Nephron (organoid): ENCODE measurements around the gene SHD.

Experiments used
- H3K27ac Mint-ChIP-seq, 3 experiments: 2 replicates each; pipeline ENCODE4 v1.8.0; 2020; ENCODE audit warnings: mixed read lengths in 3 of 3, mild to moderate bottlenecking in 2 of 3, moderate library complexity in 1 of 3
- H3K27me3 Mint-ChIP-seq: 2 replicates; pipeline ENCODE4 v1.8.0; 2021; ENCODE audit warnings: low read depth, mild to moderate bottlenecking, moderate library complexity, mixed read lengths
- H3K36me3 Mint-ChIP-seq: 2 replicates; pipeline ENCODE4 v1.8.0; 2020; ENCODE audit warnings: low read depth, mixed read lengths
- H3K4me1 Mint-ChIP-seq: 2 replicates; pipeline ENCODE4 v1.8.0; 2020; ENCODE audit warnings: mixed read lengths
- H3K4me3 Mint-ChIP-seq, 3 experiments: 2 replicates each; pipeline ENCODE4 v1.8.0; 2020; ENCODE audit warnings: mild to moderate bottlenecking in 3 of 3, mixed read lengths in 3 of 3, moderate library complexity in 2 of 3
- H3K9me3 Mint-ChIP-seq: 2 replicates; pipeline ENCODE4 v1.8.0; 2020; ENCODE audit warnings: mixed read lengths
- CTCF ChIP-seq, 3 experiments: fragments of 200-600 bp; sonication (generic); IDR thresholded peaks; one replicate each; pipeline ENCODE4 v1.5.0; 2021; ENCODE audit warnings: antibody characterized with exemption in 3 of 3; ENCODE audit not compliant: unreplicated experiment in 3 of 3

Gene SHD

DNA sequence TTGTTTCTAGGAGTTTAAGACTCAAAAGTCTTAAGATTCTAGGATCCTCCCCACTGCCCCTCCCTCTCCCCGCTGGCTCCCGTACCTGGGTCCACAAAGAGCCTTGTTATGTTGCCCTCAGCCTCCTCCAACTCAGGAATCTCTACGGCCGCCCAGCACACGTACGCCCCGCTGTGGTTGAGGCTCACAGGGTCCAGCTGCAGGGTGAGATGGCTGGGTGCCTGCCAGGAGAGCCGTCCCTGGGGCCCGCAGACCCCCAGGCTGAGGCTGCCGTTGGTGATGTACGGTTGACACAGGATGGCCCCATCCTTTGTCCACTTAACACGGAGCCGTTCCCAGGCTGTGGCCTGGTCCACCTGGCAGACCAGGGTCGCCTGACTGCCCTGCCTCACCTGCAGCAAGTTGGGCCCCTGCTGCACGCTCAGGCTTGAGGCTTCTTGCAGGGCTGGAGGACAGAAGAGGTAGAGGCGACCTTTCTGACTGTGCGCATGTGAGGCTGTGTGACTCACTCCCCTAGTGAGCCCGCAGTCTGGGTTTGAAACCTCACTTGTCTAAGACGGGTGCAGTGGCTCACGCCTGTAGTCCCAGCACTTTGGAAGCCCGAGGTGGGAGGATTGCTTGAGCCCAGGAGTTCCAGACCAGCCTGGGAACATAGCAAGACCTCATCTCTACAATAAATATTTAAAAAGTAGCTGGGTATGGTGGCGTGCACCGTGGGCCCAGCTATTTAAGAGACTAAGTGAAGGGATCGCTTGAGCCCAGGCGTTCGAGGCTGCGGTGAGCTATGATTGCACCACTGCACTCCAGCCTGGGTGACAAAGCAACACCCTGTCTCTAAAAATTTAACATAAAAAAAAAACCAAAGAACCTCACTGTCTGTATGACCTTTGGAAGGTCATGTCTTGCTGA is 19.1 kb downstream of the SHD start:
- no peaks in the 10 kb centered on the region for H3K36me3 Mint-ChIP-seq
- H3K27me3 Mint-ChIP-seq, result peaks cover 12% of the 10 kb centered on the region
- H3K4me3 Mint-ChIP-seq, result no peak overlapping the region
- H3K27ac Mint-ChIP-seq, result no peak overlapping the region
- TF ChIP-seq CTCF (IDR thresholded peaks at IDR 0.05; ENCODE audit: unreplicated experiment in 3 of 3), result no peak
- H3K9me3 Mint-ChIP-seq, result no peaks in the 10 kb centered on the region
- H3K4me1 Mint-ChIP-seq, result peaks cover 9% of the 10 kb centered on the region

DNA sequence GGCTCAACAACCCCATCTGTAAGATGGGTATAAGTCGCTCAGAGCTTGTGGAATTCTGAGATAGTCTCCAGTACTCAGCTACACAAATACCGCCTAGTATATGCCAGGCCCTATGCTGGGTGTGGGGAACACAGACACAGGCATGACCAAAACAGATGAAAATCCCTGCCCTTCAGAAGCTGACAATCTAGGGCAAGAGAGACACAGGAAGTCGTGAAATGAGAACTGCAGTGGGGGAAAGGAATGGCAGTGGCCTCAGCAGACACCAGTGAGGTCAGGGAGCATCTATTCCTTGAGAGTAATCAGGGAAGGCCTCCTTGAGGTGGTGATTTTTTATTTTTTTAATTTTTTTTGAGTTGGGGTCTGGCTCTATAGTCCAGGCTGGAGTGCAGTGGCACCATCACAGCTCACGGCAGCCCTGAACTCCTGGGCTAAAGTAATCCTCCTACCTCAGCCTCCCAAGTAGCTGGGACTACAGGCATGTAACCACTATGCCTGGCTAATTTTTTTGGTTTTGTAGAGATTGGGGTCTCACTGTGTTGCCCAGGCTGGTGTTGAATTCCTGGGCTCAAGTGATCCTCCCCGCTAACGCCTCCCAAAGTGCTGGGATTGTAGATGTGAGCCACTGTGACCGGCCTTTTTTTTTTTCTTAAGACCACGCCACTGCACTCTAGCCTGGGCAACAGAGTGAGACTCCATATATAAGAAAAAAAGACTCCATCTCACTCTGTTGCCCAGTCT is 19.9 kb downstream of the SHD start:
- no peaks in the 10 kb centered on the region for H3K9me3 Mint-ChIP-seq
- no peak overlapping the region for H3K4me3 Mint-ChIP-seq
- no peak overlapping the region for H3K27ac Mint-ChIP-seq
- H3K4me1 Mint-ChIP-seq, result peaks cover 9% of the 10 kb centered on the region
- H3K27me3 Mint-ChIP-seq, result peaks cover 12% of the 10 kb centered on the region
- TF ChIP-seq CTCF (IDR thresholded peaks at IDR 0.05; ENCODE audit: unreplicated experiment in 3 of 3), result no peak
- no peaks in the 10 kb centered on the region for H3K36me3 Mint-ChIP-seq

GRCh38 chr19:4300589-4300988 is 21.5 kb downstream of the SHD start:
- no peak for TF ChIP-seq CTCF (IDR thresholded peaks at IDR 0.05; ENCODE audit: unreplicated experiment in 3 of 3)
- H3K4me1 Mint-ChIP-seq, result peaks cover 9% of the 10 kb centered on the region
- H3K36me3 Mint-ChIP-seq, result peaks cover under 1% of the 10 kb centered on the region
- H3K4me3 Mint-ChIP-seq, result no peak overlapping the region
- peaks cover 1% of the 10 kb centered on the region for H3K27me3 Mint-ChIP-seq
- H3K27ac Mint-ChIP-seq, result peak overlapping the region in 1 of 3 experiments; percentile 48
- no peaks in the 10 kb centered on the region for H3K9me3 Mint-ChIP-seq

DNA sequence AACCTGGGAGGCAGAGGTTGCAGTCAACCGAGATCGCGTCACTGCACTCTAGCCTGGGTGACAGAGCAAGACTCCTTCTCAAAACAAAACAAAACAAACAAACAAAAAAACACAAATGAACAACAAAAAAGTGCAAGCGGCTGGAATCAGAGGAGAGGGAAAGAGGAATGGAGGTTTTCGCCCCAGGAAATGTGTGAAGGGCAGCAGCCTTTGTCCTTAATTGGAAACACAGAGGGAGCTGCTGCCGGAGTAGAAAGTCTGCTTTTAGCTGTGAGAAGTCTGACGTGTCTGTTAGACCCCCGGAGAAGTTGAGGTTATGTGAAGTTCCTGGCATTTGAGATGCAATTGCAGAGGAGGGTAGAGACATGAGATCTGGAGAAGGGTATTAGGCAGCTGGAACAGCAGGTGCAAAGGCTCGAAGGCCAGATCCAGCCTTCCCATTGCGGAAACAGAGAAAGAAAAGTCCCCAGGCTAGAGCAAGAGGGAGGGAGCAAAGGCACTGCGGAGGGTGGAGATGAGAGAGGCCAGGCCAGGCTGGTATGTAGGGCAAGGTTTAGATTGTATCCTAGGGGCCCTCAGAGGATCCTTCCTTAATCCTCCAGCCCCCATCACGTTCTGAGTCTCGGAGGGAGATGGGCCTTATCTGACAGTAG is 22.6 kb downstream of the SHD start:
- peaks cover 1% of the 10 kb centered on the region for H3K27me3 Mint-ChIP-seq
- no peaks in the 10 kb centered on the region for H3K9me3 Mint-ChIP-seq
- TF ChIP-seq CTCF (IDR thresholded peaks at IDR 0.05; ENCODE audit: unreplicated experiment in 3 of 3), result no peak
- H3K36me3 Mint-ChIP-seq, result peaks cover 6% of the 10 kb centered on the region
- peak overlapping the region; percentile 40 to 88 (median 53) for H3K27ac Mint-ChIP-seq
- peak overlapping the region; percentile 35 to 48 (median 45) for H3K4me3 Mint-ChIP-seq
- peaks cover 9% of the 10 kb centered on the region for H3K4me1 Mint-ChIP-seq

GRCh38 chr19:4302243-4302640 is 23.2 kb downstream of the SHD start, which contains the start of gene TMIGD2:
TSS of gene TMIGD2 (minus strand) at chr19:4302389. CDS start at chr19:4302385, 4 bp downstream.
- H3K4me1 Mint-ChIP-seq, result peaks cover 9% of the 10 kb centered on the region

More at GRCh38 chr19:4302243-4302640, 23.2 kb downstream of the SHD start, which contains the start of gene TMIGD2:
- Mint-ChIP-seq H3K4me3 (peak within 1 kb of the TSS; percentile 35 to 48 (median 45)), H3K36me3 (peaks cover 8% of the 10 kb centered on the region), H3K9me3 (no peaks in the 10 kb centered on the region), H3K27ac (peak within 1 kb of the TSS; percentile 40 to 88 (median 53)), H3K27me3 (peaks cover 3% of the 10 kb centered on the region)
- no peak for TF ChIP-seq CTCF (IDR thresholded peaks at IDR 0.05; ENCODE audit: unreplicated experiment in 3 of 3)
